Body of pancreas (tissue), 4 donors: Measurements from ENCODE around the gene USP36.

Experiments used
- CTCF ChIP-seq, 7 experiments: fragments of 450-650 bp in 4 of 7; fragments of 200-600 bp in 3 of 7; sonication (generic) in 3 of 7; IDR thresholded peaks; one replicate each; pipeline ENCODE4 v1.5.1; 2016 to 2019; ENCODE audit warnings: antibody characterized with exemption in 7 of 7
- POLR2A ChIP-seq, 3 donors: fragments of 450-650 bp; IDR thresholded peaks; one replicate each; pipeline ENCODE4 v1.6.1; 2016; ENCODE audit warnings: antibody characterized with exemption in 3 of 3, mild to moderate bottlenecking in 2 of 3

GRCh38 chr17:78751447-78752161 is 89.0 kb downstream of the USP36 start:
- no peak for TF ChIP-seq CTCF (IDR thresholded peaks at IDR 0.05)
- no peak for TF ChIP-seq POLR2A (IDR thresholded peaks at IDR 0.05)
